PFSK-1 (cell line): ENCODE data around the gene GSE1.

ENCODE experiments used
- POLR2AphosphoS5 ChIP-seq: IDR thresholded peaks from 2 replicates; pipeline ENCODE4 v1.6.1; 2012; ENCODE audit warnings: low read depth, mild to moderate bottlenecking, control low read depth, low read length, moderate library complexity
- SIN3A ChIP-seq: IDR thresholded peaks from 2 replicates; pipeline ENCODE4 v1.6.1; 2012; ENCODE audit warnings: mild to moderate bottlenecking, low read length, moderate library complexity, borderline replicate concordance; ENCODE audit not compliant: insufficient read depth
- TAF1 ChIP-seq: IDR thresholded peaks from 2 replicates; pipeline ENCODE4 v1.6.1; 2012; ENCODE audit warnings: low read length, control low read depth, borderline replicate concordance; ENCODE audit not compliant: insufficient read depth

DNA sequence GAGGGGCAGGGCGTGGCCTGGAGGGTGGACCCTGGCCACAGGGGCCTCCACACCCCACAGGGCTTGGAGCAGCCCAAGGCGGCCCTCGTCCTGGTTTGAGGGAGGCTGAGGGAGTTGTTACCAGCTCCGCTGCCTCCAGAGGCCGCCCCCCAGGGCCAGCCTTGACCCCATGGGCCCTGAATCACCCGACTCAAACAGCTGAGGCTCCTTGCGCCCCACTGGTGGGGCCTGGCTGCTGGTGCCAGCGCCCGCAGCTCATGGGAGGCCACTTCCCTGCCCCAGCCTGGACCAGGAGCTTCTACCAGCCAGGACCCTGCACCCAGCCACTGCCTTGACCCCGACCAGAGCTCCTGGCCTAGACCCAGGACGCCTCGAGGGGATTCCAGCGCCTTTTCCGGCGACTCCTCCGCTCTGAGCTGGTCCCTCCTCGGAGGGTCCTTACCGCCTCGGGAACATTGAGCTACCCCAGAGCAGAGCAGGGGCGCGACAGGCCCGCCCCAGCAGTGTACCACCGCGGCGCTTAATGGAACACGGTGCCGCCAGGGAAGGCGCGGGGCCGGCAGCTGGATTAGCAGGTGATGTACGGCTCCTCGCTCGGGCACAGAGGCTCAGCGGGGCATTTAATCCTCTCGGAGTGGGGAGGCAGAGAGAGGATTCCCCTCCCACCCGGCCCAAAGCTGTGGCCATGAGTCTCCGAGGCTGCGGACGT is 37.2 kb downstream of the GSE1 start:
- no peak for TF ChIP-seq POLR2AphosphoS5
- TF ChIP-seq SIN3A, result no peak
- no peak for TF ChIP-seq TAF1
